Femur (tissue), 1 donor: ENCODE measurements around the gene C5.

Source experiments
- DNase-seq: peaks from one replicate; pipeline ENCODE4 v3.0.0-alpha.2; 2017

Gene C5

DNA sequence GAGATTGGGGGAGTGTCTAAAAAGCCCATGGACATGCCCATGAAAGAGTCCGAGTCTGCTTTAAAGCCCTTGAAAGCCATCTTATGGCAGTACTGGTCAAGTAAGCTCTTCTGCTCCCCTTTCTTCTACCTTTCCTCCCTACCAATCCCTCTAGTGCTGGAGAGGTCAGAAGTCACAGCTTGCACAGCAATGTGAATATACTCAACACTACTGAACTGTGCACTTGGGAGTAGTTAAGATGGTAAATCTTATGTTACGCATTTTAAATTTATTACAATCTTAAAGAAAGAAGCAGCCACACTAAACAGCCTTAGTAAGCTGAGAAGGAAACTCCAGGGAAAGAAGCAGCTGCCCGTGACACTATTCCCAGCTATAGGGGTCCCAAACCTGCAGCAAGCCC, 111.2 kb downstream of the C5 start:
- no peak for DNase-seq

DNA sequence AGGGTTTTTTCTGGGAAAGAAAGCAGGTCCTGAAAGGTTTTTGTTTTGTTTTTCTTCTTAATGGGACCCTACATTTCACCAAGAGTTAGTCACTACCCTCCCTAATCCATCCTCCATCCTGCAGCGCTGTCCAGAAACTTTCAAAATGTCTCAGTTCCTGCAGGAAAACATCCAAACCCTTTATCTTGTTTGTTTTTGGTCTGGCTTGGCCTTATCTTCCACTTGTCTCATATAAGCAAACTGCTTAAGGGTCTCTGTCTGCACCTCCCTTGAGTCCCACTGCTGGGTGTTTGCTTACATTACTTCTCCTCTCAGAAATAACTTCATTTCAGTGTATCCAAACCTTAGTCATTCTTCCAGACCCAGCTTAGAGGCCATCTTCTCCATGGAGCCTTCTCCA, 112.5 kb downstream of the C5 start:
- DNase-seq = no peak

- DNase-seq = no peak
Observed at GRCh38 chr9:120937127-120937526, 112.9 kb downstream of the C5 start.

GRCh38 chr9:120936764-120937122, 113.3 kb downstream of the C5 start:
- DNase-seq = no peak

- peak; percentile 94 for DNase-seq
Observed at GRCh38 chr9:120936011-120936763, 113.9 kb downstream of the C5 start.

DNA sequence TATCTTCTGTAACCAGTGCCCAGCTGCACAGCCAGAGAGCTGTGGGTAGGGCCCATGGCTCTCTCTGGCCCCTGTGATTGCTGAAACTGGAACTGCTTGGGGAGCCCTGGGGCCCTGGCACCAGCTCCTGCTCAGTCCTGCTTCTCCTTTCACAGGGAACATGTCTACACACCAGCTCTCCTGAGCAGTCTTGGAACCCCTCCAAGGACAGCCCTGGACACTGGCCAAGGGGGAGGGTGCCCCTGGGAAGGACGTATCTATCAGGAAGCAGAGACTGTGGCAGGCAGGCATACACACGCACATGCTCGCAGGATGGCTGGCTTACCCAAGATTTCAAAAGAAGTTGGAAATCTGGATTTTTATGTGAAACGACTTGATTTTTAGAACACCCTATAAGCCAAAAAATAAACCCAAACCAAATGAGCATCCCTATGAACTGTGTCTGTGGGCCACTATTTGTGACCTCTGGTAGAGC, 114.7 kb downstream of the C5 start:
- DNase-seq = peak; percentile 94

DNA sequence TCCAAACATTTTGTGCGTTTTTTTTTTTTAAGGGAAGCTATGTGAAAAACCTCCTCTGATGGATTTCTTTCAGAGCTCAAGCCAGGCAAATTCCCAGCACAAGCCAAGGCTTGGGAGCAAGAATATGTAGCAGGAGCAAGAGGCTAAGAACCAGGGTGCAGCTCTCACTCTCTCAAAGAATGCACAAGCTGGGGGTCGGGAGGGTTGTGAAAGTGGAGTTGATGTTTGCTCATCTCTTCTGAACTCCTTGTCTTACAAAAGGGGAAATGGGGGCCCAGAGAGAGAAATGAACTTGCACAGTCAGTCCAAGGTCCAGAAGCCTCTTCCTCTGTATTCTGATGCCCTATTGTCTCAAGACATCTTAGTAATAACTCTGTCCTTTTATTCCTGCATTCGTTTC, 115.8 kb downstream of the C5 start:
- DNase-seq = no peak

DNA sequence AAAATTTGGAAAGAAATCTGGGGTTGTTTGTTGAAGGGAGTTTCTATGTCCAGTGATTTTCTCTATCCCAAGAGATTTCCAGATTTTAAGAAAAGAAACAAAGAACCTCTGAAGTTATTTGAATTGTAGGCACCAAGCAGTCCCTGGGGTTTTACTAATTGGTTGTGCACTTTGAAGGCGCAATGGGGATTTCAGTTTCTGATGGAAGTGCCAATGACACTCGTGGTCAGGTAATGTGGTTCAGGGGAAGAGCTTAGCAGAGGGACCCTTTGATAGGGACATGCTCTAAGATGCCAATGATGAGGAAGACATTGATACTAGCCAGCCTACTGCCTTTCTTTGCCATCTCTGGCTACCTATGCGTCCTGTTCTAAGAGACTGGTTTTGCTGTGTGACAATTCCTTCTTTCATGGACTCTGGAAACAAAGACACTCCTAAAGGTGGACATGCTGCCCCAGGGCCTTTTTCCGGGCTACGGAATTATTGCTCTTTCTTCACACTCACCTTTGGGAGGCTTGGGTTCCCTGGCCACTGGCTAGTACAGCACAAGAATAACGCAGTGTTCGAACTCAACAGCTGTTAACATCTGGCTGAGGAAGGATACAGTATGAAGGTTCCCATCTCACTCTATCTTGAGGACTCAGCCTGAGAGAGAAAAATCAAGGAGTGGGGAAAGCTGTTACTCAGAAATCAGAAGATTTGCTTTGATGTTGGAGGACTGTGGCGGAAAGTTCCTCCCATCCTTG, 116.6 kb downstream of the C5 start:
- DNase-seq = no peak

GRCh38 chr9:120932086-120932823, 117.8 kb downstream of the C5 start:
- no peak for DNase-seq

GRCh38 chr9:120931231-120932085, 118.6 kb downstream of the C5 start:
- DNase-seq = no peak

- DNase-seq = no peak
Observed at GRCh38 chr9:120929229-120929791, 120.8 kb downstream of the C5 start.

GRCh38 chr9:120928483-120929228, 121.4 kb downstream of the C5 start:
- peak; percentile 82 for DNase-seq

DNA sequence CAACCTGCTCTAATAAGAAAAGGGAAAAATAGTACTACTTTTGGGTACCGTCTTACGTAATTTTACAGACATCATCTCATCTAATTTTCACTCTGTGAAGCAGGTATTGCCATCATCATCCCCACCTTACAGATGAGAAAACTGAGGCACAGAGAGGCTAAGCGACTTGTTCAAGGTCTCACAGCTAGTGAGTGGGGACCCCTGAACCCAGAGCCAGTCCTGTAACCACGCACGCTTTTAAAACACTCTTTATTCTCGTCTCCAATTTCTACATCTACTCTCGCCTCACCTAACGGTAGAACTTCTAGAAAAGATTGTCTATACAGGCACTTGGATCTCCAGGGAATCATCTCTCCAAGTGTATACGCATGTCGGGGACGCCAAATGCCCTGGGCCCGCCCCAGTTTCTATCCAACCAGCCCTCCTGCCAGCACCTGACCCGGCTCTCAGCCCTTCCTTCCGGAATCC, 122.0 kb downstream of the C5 start:
- no peak for DNase-seq

GRCh38 chr9:120927269-120928014, 122.6 kb downstream of the C5 start:
- no peak for DNase-seq

GRCh38 chr9:120926397-120926928, 123.6 kb downstream of the C5 start, which contains the start of gene TRAF1:
Gene TRAF1 (minus strand): TSS chr9:120926796. CDS start chr9:120926075, 721 bp downstream.
- no peak for DNase-seq

GRCh38 chr9:120925535-120926396, 124.3 kb downstream of the C5 start:
- no peak for DNase-seq

DNA sequence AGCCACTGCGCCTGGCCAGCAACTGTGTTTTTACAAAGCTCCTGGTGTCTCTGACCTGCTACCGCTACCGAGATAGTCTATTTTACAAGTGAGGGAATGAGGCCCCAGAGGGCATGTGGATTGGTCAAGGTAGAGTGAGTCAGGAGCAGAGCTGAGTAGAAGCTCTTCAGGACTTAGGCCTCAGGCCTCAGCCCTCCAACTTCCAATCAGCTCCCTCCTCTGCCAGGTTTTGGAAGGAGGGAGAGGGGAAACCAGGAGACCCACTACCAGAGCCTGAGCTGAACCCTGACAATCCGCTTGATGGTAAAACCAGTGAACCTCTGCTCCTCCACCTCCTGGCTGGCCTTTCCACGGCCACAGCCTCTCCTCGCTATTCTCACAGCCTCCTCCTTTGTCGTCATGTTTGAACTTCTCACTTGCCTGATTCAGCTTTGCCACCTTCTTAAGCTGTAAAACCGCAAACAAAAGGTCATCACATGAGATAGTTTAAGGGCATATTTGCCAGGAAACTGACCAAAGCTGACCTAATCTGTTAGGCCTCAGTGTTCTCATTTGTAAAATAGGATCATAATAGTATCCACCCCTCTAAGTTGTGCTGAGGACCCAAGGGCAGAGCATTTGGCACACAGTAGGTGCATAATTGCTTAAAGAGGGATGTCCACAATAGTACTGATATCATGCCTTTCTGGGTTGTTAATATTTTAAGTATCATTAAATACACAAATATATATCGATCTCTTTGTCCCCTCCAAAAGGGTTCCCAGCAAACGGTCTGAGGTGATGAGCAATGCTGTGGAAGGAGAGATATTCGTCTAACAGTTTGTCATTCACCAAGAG, 125.2 kb downstream of the C5 start:
- no peak for DNase-seq

DNA sequence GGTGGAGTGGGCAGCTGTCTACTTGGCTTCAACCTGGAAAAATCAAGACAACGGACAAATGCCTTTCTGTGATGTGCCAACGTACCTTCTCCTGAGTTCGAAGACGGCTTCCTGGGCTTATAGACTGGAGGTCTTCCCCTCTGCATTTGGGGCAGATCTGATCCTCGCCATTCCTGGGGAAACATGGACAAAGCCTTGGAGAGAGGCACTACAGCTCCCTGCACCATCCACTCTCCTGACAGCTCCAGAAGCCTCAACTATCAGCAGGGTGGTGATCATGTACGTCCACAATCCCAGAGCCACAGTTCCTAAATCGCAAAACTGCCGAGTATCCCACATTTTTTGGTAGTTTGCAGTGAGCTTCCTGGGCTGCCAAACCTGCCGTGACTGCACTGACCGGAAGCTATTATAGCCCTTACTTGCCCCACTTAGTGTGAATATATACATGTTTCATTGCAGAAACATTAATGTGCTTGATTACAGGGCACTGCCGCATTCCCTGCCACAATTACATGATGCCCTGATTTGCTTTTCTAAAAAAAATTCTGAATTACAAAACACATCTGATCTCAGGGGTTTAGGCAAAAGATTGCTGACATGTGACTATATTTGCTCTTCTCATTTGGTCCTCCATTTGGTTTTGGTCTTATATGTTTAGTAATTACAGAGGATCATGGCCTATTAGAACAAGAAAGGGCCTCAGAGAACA, 126.3 kb downstream of the C5 start:
- DNase-seq = no peak
